Measurements from ENCODE around the gene PLA2G4A.

Gene PLA2G4A

GRCh38 chr1:186937016-186937670 lies 108.4 kb downstream of the PLA2G4A start:
- no peak overlapping the region for H2AFZ ChIP-seq (ENCODE audit: low read length)
- no peak overlapping the region for H3K4me3 ChIP-seq (ENCODE audit: low read length, poor library complexity, severe bottlenecking)
- H3K36me3 ChIP-seq (ENCODE audit: insufficient read depth, low read length): no peaks in the 10 kb centered on the region
- H3K9ac ChIP-seq (ENCODE audit: low read depth, low read length, poor library complexity, severe bottlenecking): no peak overlapping the region
- TF ChIP-seq EZH2phosphoT487 (IDR thresholded peaks at IDR 0.05; ENCODE audit: borderline replicate concordance) (no peak), CTCF (conservative IDR thresholded peaks at IDR 0.05; ENCODE audit: low read length) (no peak)
- no peaks in the 10 kb centered on the region for H3K79me2 ChIP-seq (ENCODE audit: insufficient read depth, low read length)
- no peaks in the 10 kb centered on the region for H3K27me3 ChIP-seq (ENCODE audit: insufficient read depth, low read length, poor library complexity, severe bottlenecking)
- H3K4me2 ChIP-seq (ENCODE audit: low read depth, low read length, poor library complexity, severe bottlenecking): no peak overlapping the region
- H3F3A ChIP-seq (ENCODE audit: low read depth): no peaks in the 10 kb centered on the region
- H3K9me3 ChIP-seq (ENCODE audit: insufficient read depth, low read depth, low read length): no peaks in the 10 kb centered on the region
- H3K4me1 ChIP-seq (ENCODE audit: insufficient read depth, low read length, poor library complexity, severe bottlenecking): no peaks in the 10 kb centered on the region
- 0 out of 2 replicates have a peak, but pooled peaks cover 3% of the 10 kb centered on the region for H3K9me2 ChIP-seq (replicated peaks; ENCODE audit: low read depth, low read length)
- H4K20me1 ChIP-seq (ENCODE audit: insufficient read depth, low read length, poor library complexity, severe bottlenecking): no peaks in the 10 kb centered on the region

- Histone ChIP-seq H4K20me1 (ENCODE audit: insufficient read depth, low read length, poor library complexity, severe bottlenecking) (no peaks in the 10 kb centered on the region), H3K36me3 (ENCODE audit: insufficient read depth, low read length) (no peaks in the 10 kb centered on the region), H3K4me3 (ENCODE audit: low read length, poor library complexity, severe bottlenecking) (no peak overlapping the region), H3K27me3 (ENCODE audit: insufficient read depth, low read length, poor library complexity, severe bottlenecking) (no peaks in the 10 kb centered on the region), H3K79me2 (ENCODE audit: insufficient read depth, low read length) (no peaks in the 10 kb centered on the region), H3K4me1 (ENCODE audit: insufficient read depth, low read length, poor library complexity, severe bottlenecking) (no peaks in the 10 kb centered on the region), H3K9me3 (ENCODE audit: insufficient read depth, low read depth, low read length) (no peaks in the 10 kb centered on the region), H3K9ac (ENCODE audit: low read depth, low read length, poor library complexity, severe bottlenecking) (no peak overlapping the region), H2AFZ (ENCODE audit: low read length) (0 out of 2 replicates have a peak overlapping the region, but pooled peaks have one; percentile 13), H3K4me2 (ENCODE audit: low read depth, low read length, poor library complexity, severe bottlenecking) (no peak overlapping the region), H3K9me2 (replicated peaks; ENCODE audit: low read depth, low read length) (no peaks in the 10 kb centered on the region), H3F3A (ENCODE audit: low read depth) (no peaks in the 10 kb centered on the region)
- TF ChIP-seq CTCF (conservative IDR thresholded peaks at IDR 0.05; ENCODE audit: low read length): no peak
- TF ChIP-seq EZH2phosphoT487 (IDR thresholded peaks at IDR 0.05; ENCODE audit: borderline replicate concordance): no peak
Measured at GRCh38 chr1:186943891-186944686, 115.3 kb downstream of the PLA2G4A start.

- no peaks in the 10 kb centered on the region for H3F3A ChIP-seq (ENCODE audit: low read depth)
- TF ChIP-seq EZH2phosphoT487 (IDR thresholded peaks at IDR 0.05; ENCODE audit: borderline replicate concordance) (no peak), CTCF (conservative IDR thresholded peaks at IDR 0.05; ENCODE audit: low read length) (no peak)
- H2AFZ ChIP-seq (ENCODE audit: low read length): no peak overlapping the region
- H3K9ac ChIP-seq (ENCODE audit: low read depth, low read length, poor library complexity, severe bottlenecking): no peak overlapping the region
- no peaks in the 10 kb centered on the region for H4K20me1 ChIP-seq (ENCODE audit: insufficient read depth, low read length, poor library complexity, severe bottlenecking)
- H3K79me2 ChIP-seq (ENCODE audit: insufficient read depth, low read length): no peaks in the 10 kb centered on the region
- no peaks in the 10 kb centered on the region for H3K36me3 ChIP-seq (ENCODE audit: insufficient read depth, low read length)
- no peaks in the 10 kb centered on the region for H3K27me3 ChIP-seq (ENCODE audit: insufficient read depth, low read length, poor library complexity, severe bottlenecking)
- no peaks in the 10 kb centered on the region for H3K9me2 ChIP-seq (replicated peaks; ENCODE audit: low read depth, low read length)
- H3K4me1 ChIP-seq (ENCODE audit: insufficient read depth, low read length, poor library complexity, severe bottlenecking): no peaks in the 10 kb centered on the region
- H3K9me3 ChIP-seq (ENCODE audit: insufficient read depth, low read depth, low read length): no peaks in the 10 kb centered on the region
- H3K4me2 ChIP-seq (ENCODE audit: low read depth, low read length, poor library complexity, severe bottlenecking): no peak overlapping the region
- no peak overlapping the region for H3K4me3 ChIP-seq (ENCODE audit: low read length, poor library complexity, severe bottlenecking)
Measured at GRCh38 chr1:186945146-186945545, 116.4 kb downstream of the PLA2G4A start.

All from Loucy (cell line).